Measurements from ENCODE around the gene RBM7. TPM values are rescaled to one million over a fixed set of nuclear protein-coding genes. Genes with fewer than 3 reads are reported as not detected.

RBM7 gene
- total and polyA plus RNA-seq, 2 of the 13 experiments (the other 11 are each of a cell fraction or from before 2014, with no cell fraction given) = 30.5 to 32.3 TPM

- TF ChIP-seq LCORL (IDR thresholded peaks at IDR 0.05) (no peak), LCORL (CRISPR knock-in tag; IDR thresholded peaks at IDR 0.05) (peak; percentile 74), EEA1 (CRISPR knock-in tag; IDR thresholded peaks at IDR 0.05; ENCODE audit: borderline replicate concordance) (no peak), SIX4 (CRISPR knock-in tag; IDR thresholded peaks at IDR 0.05) (peak; percentile 25), ZNF687 (CRISPR knock-in tag; IDR thresholded peaks at IDR 0.05) (peak; percentile 98), SOX6 (IDR thresholded peaks at IDR 0.05) (no peak), SOX6 (CRISPR knock-in tag; IDR thresholded peaks at IDR 0.05) (peak; percentile 77), ZNF709 (CRISPR knock-in tag; IDR thresholded peaks at IDR 0.05) (peak; percentile 84; the same call in 1 of the 2 replicates), ATF7-NPFF (CRISPR knock-in tag; IDR thresholded peaks at IDR 0.05; ENCODE audit: low read depth) (peak; percentile 74), ELF4 (CRISPR knock-in tag; IDR thresholded peaks at IDR 0.05; ENCODE audit: borderline replicate concordance) (peak; percentile 95; the same call in 1 of the 2 replicates), ZNF230 (CRISPR knock-in tag; IDR thresholded peaks at IDR 0.05) (peak; percentile 50; the same call in 1 of the 2 replicates), ZNF879 (CRISPR knock-in tag; IDR thresholded peaks at IDR 0.05) (0 out of 2 replicates have a peak, but pooled peaks have one; percentile 43), STAG1 (CRISPR knock-in tag; IDR thresholded peaks at IDR 0.05) (no peak; the same call in 1 of the 2 replicates), AKAP8 (CRISPR knock-in tag; IDR thresholded peaks at IDR 0.05) (peak; percentile 40), XRCC5 (optimal IDR thresholded peaks at IDR 0.05; ENCODE audit: low read length) (peak; percentile 78), ARID5B (CRISPR knock-in tag; IDR thresholded peaks at IDR 0.05) (peak; percentile 49), ATF2 (CRISPR knock-in tag; IDR thresholded peaks at IDR 0.05) (peak; percentile 68; the same call in 1 of the 2 replicates), ZNF263 (CRISPR knock-in tag; IDR thresholded peaks at IDR 0.05) (peak; percentile 61), DRAP1 (CRISPR knock-in tag; IDR thresholded peaks at IDR 0.05) (peak; percentile 96), ZNF580 (CRISPR knock-in tag; IDR thresholded peaks at IDR 0.05; ENCODE audit: borderline replicate concordance, low read depth) (peak; percentile 81; the same call in 1 of the 2 replicates), HMG20A (CRISPR knock-in tag; IDR thresholded peaks at IDR 0.05; ENCODE audit: borderline replicate concordance) (peak; percentile 13; the same call in 1 of the 2 replicates)
Observed at GRCh38 chr11:114400216-114400914, at the start of gene RBM7, which contains the start of gene C11orf71 (continued).
